GM20000 (cell line): ENCODE measurements around the gene PRICKLE2.

Experiments used
- DNase-seq: peaks from one replicate; pipeline ENCODE4 v3.0.0; 2012; ENCODE audit warnings: low spot score
- TF ChIP-seq, protein P1 (sequence below): IDR thresholded peaks from 2 replicates; pipeline ENCODE4 v1.5.1; 2012; ENCODE audit warnings: mild to moderate bottlenecking, control low read depth; ENCODE audit errors: extremely low read depth, missing control alignments

Gene PRICKLE2

GRCh38 chr3:64251019-64251418 lies 25.8 kb upstream of the PRICKLE2 start:
- DNase-seq: no peak
- TF ChIP-seq, protein P1, sequence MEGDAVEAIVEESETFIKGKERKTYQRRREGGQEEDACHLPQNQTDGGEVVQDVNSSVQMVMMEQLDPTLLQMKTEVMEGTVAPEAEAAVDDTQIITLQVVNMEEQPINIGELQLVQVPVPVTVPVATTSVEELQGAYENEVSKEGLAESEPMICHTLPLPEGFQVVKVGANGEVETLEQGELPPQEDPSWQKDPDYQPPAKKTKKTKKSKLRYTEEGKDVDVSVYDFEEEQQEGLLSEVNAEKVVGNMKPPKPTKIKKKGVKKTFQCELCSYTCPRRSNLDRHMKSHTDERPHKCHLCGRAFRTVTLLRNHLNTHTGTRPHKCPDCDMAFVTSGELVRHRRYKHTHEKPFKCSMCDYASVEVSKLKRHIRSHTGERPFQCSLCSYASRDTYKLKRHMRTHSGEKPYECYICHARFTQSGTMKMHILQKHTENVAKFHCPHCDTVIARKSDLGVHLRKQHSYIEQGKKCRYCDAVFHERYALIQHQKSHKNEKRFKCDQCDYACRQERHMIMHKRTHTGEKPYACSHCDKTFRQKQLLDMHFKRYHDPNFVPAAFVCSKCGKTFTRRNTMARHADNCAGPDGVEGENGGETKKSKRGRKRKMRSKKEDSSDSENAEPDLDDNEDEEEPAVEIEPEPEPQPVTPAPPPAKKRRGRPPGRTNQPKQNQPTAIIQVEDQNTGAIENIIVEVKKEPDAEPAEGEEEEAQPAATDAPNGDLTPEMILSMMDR: no peak

DNA sequence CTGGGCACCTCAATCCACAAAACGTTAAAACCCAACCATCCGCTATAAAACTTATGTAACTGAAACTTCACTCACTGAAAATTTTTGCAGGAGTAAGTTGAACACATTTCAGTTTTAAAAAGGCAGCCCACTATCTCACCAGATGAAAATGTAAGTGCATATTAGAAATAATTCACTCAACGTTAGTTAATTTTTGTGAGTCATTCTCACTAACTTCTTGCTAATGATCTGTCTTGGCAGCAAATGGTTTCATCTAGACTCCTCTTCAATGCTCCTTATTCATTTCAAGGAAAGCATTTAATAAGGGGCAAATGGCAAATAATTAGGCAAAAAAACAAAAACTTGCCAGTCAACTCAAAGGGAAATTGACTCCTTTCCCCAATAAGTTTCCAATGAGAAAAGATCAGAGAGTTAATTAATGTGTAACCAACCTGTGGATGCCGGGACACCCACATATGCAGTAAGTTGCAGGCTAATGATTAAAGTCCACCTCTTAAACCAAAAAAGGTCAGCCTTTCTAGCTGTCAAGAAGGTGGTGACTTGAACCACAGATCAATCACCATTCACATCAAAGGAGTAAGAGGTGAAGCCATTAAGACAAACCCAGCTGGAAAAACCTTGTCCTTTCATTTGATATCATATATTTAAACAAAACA lies 22.9 kb upstream of the PRICKLE2 start:
- TF ChIP-seq, protein P1: no peak
- DNase-seq: no peak

DNA sequence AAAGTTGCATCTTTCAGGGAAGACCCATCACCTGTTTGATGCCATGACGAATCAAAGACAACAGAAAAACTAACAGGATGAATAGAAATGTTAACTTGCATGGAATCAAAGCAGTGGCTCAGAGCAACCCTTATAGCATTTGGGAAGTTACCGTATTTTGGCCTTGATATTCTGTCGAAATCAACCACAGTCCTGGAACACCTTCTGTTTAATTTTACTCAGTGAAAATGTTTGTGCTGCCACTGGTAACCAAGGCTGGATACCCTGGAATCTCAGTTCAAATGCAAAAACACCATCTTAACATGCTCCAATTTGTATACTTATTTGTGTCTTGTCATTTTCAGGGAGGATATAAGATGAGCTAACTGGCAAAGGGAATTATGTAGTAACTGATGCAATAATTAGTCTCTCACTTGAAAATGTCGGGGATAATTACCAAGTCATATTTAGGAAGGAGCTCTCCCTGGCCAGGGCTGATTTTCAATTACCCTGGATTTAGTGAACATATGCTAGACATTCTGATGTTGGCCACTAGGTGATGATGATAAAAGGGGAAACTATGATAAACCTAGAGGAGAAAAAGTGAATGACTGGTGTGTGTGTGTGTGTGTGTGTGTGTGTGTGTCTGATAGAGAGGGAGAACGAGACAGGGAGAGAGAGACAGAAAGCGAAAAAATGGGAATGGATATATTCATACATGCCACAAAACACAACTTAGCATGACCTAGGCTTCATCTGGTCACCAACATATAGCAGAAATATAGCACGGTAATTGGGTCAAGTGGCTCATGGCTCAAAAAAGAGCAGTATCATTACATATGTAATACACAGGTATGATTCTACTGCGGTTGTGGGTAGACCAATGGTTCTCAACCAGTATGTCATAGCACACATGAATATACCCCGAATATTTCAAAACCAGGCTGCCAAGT lies 19.0 kb upstream of the PRICKLE2 start:
- no peak for DNase-seq
- TF ChIP-seq, protein P1: no peak

- TF ChIP-seq, protein P1: no peak
- no peak for DNase-seq
These were observed 17.2 kb upstream of the PRICKLE2 start for GRCh38 chr3:64242435-64242834.

- DNase-seq: no peak
- TF ChIP-seq, protein P1: no peak
These were observed 15.7 kb upstream of the PRICKLE2 start for GRCh38 chr3:64240959-64241358.

DNA sequence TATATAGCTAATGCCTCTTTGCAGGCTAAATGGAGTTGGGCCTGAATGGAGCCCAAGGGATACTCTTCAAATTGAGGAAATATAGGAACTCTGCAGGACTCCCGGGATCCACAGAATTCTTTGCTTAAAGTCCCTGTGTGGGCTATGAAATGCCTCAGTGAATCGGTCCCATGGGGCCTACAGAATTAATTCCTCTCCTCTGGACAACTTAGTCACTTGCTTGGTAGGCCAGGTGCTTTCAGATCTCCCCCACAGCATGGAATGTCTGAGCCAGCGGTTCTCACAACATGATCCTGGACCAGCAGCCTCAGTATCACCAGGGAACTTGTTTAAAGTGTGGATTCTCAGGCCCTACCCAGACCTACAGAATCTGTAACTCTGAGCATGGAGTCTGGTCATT lies 15.1 kb upstream of the PRICKLE2 start:
- DNase-seq: no peak
- TF ChIP-seq, protein P1: no peak

DNA sequence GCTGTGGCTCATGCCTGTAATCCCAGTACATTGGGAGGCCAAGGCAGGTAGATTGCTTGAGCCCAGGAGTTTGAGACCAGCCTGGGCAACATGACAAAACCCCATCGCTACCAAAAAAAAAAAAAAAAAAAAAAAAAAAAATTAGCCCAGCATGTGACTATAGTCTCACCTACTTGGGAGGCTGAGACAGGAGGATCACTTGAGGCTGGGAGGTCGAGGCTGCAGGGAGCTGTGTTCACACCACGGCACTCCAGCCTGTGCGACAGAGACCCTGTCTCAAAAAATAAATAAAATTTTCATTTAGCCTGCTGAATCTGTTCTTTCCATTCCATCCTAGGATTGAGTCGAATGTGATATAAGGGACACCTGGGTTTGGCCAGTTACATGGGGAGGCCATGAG lies 14.6 kb upstream of the PRICKLE2 start:
- no peak for DNase-seq
- TF ChIP-seq, protein P1: no peak
